Measurements from ENCODE around the gene CTBP2. TPM values are rescaled to one million over a fixed set of nuclear protein-coding genes. Genes with fewer than 3 reads are reported as not detected.
"Not testable (repeated sequence)": the region's sequence is repeated elsewhere in the genome, so short reads cannot be mapped to it uniquely, and the experiment has no call there.

Gene CTBP2
- total RNA-seq, 4 donors from 2014 or later = 74.8 to 103 (median 79.2) TPM

DNA sequence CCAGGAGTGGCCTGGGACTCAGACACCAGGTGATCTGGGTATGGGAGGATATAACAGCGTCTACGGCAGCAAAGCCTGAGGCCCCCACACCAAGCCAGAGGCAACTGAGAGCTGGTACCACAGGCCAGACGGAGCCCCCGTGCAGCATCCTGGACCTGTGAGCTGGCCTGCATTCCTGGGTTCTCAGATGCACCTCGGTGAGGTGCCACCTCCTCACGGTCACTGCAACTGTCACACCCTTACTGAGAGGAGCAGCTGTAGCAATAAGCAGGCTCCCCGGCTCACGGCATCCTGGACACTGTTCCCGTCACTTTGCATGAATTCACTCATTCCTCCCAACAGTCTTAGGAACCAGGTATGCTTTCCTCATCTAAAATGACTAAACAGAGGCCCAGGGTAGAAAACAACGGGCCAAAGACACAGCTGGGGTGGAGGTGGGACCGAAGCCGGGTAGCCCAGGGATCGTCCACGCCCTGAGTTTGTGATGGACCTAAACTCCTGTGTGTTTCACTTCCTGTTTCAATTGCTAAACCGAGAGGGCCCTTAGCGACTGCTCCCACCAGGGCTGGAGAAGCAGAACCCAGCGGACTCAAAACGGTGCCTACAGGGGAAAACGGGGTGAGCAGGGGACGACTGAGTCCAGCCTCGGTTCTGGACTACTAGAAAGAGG, 98.7 kb downstream of the CTBP2 start:
- Histone ChIP-seq H3K9me3 (no peaks in the 10 kb centered on the region), H3K36me3 (no peaks in the 10 kb centered on the region), H3K4me3 (peak overlapping the region in 1 of 2 donors; percentile 25), H3K27me3 (no peaks in the 10 kb centered on the region), H3K27ac (peak overlapping the region; percentile 62 to 89 (median 88)), H3K4me1 (peaks cover 10 to 100% (median 82%) of the 10 kb centered on the region in 3 donors)
- no peak for TF ChIP-seq CTCF (IDR thresholded peaks at IDR 0.05)
- no peak for TF ChIP-seq POLR2A (IDR thresholded peaks at IDR 0.05)
- no peak for TF ChIP-seq POLR2AphosphoS5 (IDR thresholded peaks at IDR 0.05)
- TF ChIP-seq EP300 (IDR thresholded peaks at IDR 0.05) = no peak
- WGBS, 2 donors (ENCODE audit: low coverage in 1 of 2) = 43 to 52% methylated on average over 4 to 10 of the region's 21 CpGs
- ATAC-seq = no peak

GRCh38 chr10:125060826-125061556, 99.4 kb downstream of the CTBP2 start:
- H3K9me3 ChIP-seq = no peaks in the 10 kb centered on the region
- peak overlapping the region; percentile 85 to 89 (median 88) for H3K27ac ChIP-seq
- peak; percentile 68 for ATAC-seq
- H3K4me3 ChIP-seq = peak overlapping the region in 1 of 2 donors; percentile 25
- H3K4me1 ChIP-seq = peaks cover 15 to 100% (median 89%) of the 10 kb centered on the region in 3 donors
- peak; percentile 88 for TF ChIP-seq POLR2AphosphoS5 (IDR thresholded peaks at IDR 0.05)
- TF ChIP-seq POLR2A (IDR thresholded peaks at IDR 0.05) = no peak
- TF ChIP-seq CTCF (IDR thresholded peaks at IDR 0.05) = peak in 3 of 4 experiments; percentile 83 to 92 (median 89)
- 33% methylated on average over 3 of the region's 21 CpGs; no CpG with 5 or more reads in 1 of the 2 donors for WGBS, 2 donors (ENCODE audit: low coverage in 1 of 2)
- H3K27me3 ChIP-seq = no peaks in the 10 kb centered on the region
- no peaks in the 10 kb centered on the region for H3K36me3 ChIP-seq

- Histone ChIP-seq H3K36me3 (no peaks in the 10 kb centered on the region), H3K4me1 (peaks cover 15 to 100% (median 92%) of the 10 kb centered on the region in 3 donors), H3K4me3 (peak overlapping the region in 1 of 2 donors; percentile 25), H3K27me3 (no peaks in the 10 kb centered on the region), H3K9me3 (no peaks in the 10 kb centered on the region), H3K27ac (peak overlapping the region; percentile 85 to 89 (median 88))
- WGBS, 2 donors (ENCODE audit: low coverage in 1 of 2) = 17 to 37% methylated on average over 3 to 4 of the region's 9 CpGs
- ATAC-seq = no peak
- TF ChIP-seq POLR2AphosphoS5 (IDR thresholded peaks at IDR 0.05) (peak; percentile 3), POLR2A (IDR thresholded peaks at IDR 0.05) (no peak)
These were observed 99.9 kb downstream of the CTBP2 start for GRCh38 chr10:125060482-125060825.

DNA sequence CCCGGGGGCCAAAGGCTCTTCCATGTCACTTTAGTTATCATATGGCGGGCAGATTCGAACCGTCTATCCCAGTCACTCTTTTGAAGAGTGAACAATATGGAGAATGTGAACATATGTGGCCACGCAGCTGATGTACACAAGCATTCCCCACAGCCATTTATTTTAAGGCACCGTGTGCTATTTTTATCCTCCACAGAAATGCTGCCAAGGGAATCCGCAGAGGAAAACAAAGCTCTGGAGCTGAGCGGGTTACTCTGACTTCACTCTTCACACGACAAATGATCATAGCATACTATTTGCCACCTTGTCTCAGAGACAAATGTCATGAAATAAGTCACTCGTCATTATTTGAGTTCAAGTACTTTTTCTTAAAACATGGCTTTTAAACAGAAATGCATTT, 100.3 kb downstream of the CTBP2 start:
- H3K9me3 ChIP-seq = no peaks in the 10 kb centered on the region
- H3K4me3 ChIP-seq = peak overlapping the region in 1 of 2 donors; percentile 25
- ATAC-seq = no peak
- H3K27me3 ChIP-seq = no peaks in the 10 kb centered on the region
- no peaks in the 10 kb centered on the region for H3K36me3 ChIP-seq
- TF ChIP-seq POLR2A (IDR thresholded peaks at IDR 0.05) (no peak), POLR2AphosphoS5 (IDR thresholded peaks at IDR 0.05) (no peak), EP300 (IDR thresholded peaks at IDR 0.05) (no peak), CTCF (IDR thresholded peaks at IDR 0.05) (no peak)
- 5 to 17% methylated on average over 6 to 10 of the region's 10 CpGs for WGBS, 2 donors (ENCODE audit: low coverage in 1 of 2)
- peaks cover 15 to 100% (median 92%) of the 10 kb centered on the region in 3 donors for H3K4me1 ChIP-seq
- peak overlapping the region; percentile 85 to 89 (median 88) for H3K27ac ChIP-seq

- H3K4me3 ChIP-seq, H3K27me3 ChIP-seq, H3K9me3 ChIP-seq, H3K36me3 ChIP-seq, ATAC-seq: not testable (repeated sequence)
- Histone ChIP-seq H3K4me1 (peaks cover 15 to 100% (median 88%) of the 10 kb centered on the region in 3 donors), H3K27ac (peak overlapping the region; percentile 85 to 89 (median 88))
- WGBS, 2 donors (ENCODE audit: low coverage in 1 of 2) = 90% methylated on average over 2 of the region's 8 CpGs
These were observed 101.0 kb downstream of the CTBP2 start for GRCh38 chr10:125059348-125059747.

All from gastroesophageal sphincter (tissue), 4 donors.